Neural cell (in vitro differentiated cells): ENCODE measurements around the gene PTPRR. TPM values are rescaled to one million over a fixed set of nuclear protein-coding genes. Genes with fewer than 3 reads are reported as not detected.

ENCODE experiments used
- H2AFZ ChIP-seq: fragments of 200-600, 300-800 bp; sonication (generic), shearing (Covaris generic); 2 replicates; pipeline ENCODE4 v1.6.0; 2014; ENCODE audit warnings: low read depth, mild to moderate bottlenecking, antibody characterized with exemption, low read length, moderate library complexity
- H3F3A ChIP-seq: fragments of 200-600 bp; shearing (Covaris generic); 2 replicates; pipeline ENCODE4 v1.6.1; 2016; ENCODE audit warnings: mild to moderate bottlenecking, moderate library complexity, mixed read lengths, antibody characterized with exemption, low read length; ENCODE audit not compliant: insufficient read depth, poor library complexity, severe bottlenecking
- H3K27ac ChIP-seq: fragments of 200-600, 300-800 bp; sonication (generic), shearing (Covaris generic); 2 replicates; pipeline ENCODE4 v1.5.1; 2014; ENCODE audit warnings: mild to moderate bottlenecking, low read length, moderate library complexity
- H3K27me3 ChIP-seq: fragments of 300-800, 200-600 bp; sonication (generic), shearing (Covaris generic); 2 replicates; pipeline ENCODE4 v1.6.0; 2014; ENCODE audit warnings: mild to moderate bottlenecking, low read depth, low read length, moderate library complexity; ENCODE audit not compliant: insufficient read depth
- H3K36me3 ChIP-seq: fragments of 300-800, 200-600 bp; sonication (generic), shearing (Covaris generic); 2 replicates; pipeline ENCODE4 v1.5.1; 2014; ENCODE audit warnings: mild to moderate bottlenecking, antibody characterized with exemption, low read length, moderate library complexity; ENCODE audit not compliant: insufficient read depth
- H3K4me2 ChIP-seq: fragments of 300-800, 200-600 bp; sonication (generic), shearing (Covaris generic); 2 replicates; pipeline ENCODE4 v1.6.0; 2014; ENCODE audit warnings: mild to moderate bottlenecking, low read length
- H3K4me3 ChIP-seq: fragments of 300-800, 200-600 bp; sonication (generic), shearing (Covaris generic); 2 replicates; pipeline ENCODE4 v1.5.1; 2014; ENCODE audit warnings: mild to moderate bottlenecking, low read length, moderate library complexity
- H3K79me2 ChIP-seq: fragments of 200-600 bp; shearing (Covaris generic); replicated peaks from 2 replicates; pipeline ENCODE4 v1.6.0; 2014; ENCODE audit warnings: mild to moderate bottlenecking, low read length, moderate library complexity; ENCODE audit not compliant: insufficient read depth
- H3K9ac ChIP-seq: fragments of 300-800, 200-600 bp; sonication (generic), shearing (Covaris generic); 2 replicates; pipeline ENCODE4 v1.6.1; 2016; ENCODE audit warnings: mild to moderate bottlenecking, low read length, mixed read lengths
- H3K9me2 ChIP-seq: fragments of 200-600 bp; shearing (Covaris generic); 2 replicates; pipeline ENCODE4 v1.6.1; 2016; ENCODE audit warnings: mild to moderate bottlenecking, low read length, mixed read lengths; ENCODE audit not compliant: insufficient read depth
- H3K9me3 ChIP-seq: fragments of 200-600, 300-800 bp; sonication (generic), shearing (Covaris generic); 2 replicates; pipeline ENCODE4 v1.6.1; 2016; ENCODE audit warnings: mild to moderate bottlenecking, mixed run types, low read length, moderate library complexity, mixed read lengths
- H4K20me1 ChIP-seq: fragments of 200-600 bp; shearing (Covaris generic); 2 replicates; pipeline ENCODE4 v1.6.1; 2016; ENCODE audit warnings: mild to moderate bottlenecking, mixed run types; ENCODE audit not compliant: insufficient read depth
- EP300 ChIP-seq: fragments of 450-650 bp; conservative IDR thresholded peaks from 2 replicates; pipeline ENCODE4 v1.6.1; 2014; ENCODE audit warnings: antibody characterized with exemption, mild to moderate bottlenecking, moderate library complexity; ENCODE audit not compliant: poor library complexity, severe bottlenecking
- EZH2 ChIP-seq: fragments of 200-600, 300-800 bp; shearing (Covaris generic), sonication (generic); IDR thresholded peaks from 2 replicates; pipeline ENCODE4 v1.6.1; 2014; ENCODE audit warnings: antibody characterized with exemption, low read length, borderline replicate concordance, mild to moderate bottlenecking; ENCODE audit not compliant: insufficient read depth, poor library complexity, severe bottlenecking
- MXI1 ChIP-seq: fragments of 450-650 bp; conservative IDR thresholded peaks from 2 replicates; pipeline ENCODE4 v1.6.1; 2014; ENCODE audit warnings: antibody characterized with exemption, mild to moderate bottlenecking; ENCODE audit not compliant: poor library complexity, severe bottlenecking
- POLR2AphosphoS5 ChIP-seq: IDR thresholded peaks from 2 replicates; pipeline ENCODE4 v1.6.1; 2012
- RAD21 ChIP-seq: fragments of 450-650 bp; conservative IDR thresholded peaks from 2 replicates; pipeline ENCODE4 v1.6.1; 2014; ENCODE audit warnings: antibody characterized with exemption, mild to moderate bottlenecking, moderate library complexity
- REST ChIP-seq: IDR thresholded peaks from 2 replicates; pipeline ENCODE4 v1.6.1; 2012; ENCODE audit warnings: borderline replicate concordance
- SMC3 ChIP-seq: fragments of 450-650 bp; conservative IDR thresholded peaks from 2 replicates; pipeline ENCODE4 v1.6.1; 2014; ENCODE audit warnings: antibody characterized with exemption, mild to moderate bottlenecking, moderate library complexity; ENCODE audit not compliant: poor library complexity
- TAF1 ChIP-seq: IDR thresholded peaks from 2 replicates; pipeline ENCODE4 v1.6.1; 2012; ENCODE audit warnings: low read depth
- polyA minus RNA-seq: library from RNA; depleted of rRNA, polyadenylated mRNA; stranded (reverse); fragments of >200 nt; gene quantifications from 2 replicates; pipeline ENCODE4 v1.2.3, GENCODE V29; 2014
- polyA plus RNA-seq: library from polyadenylated mRNA; depleted of rRNA; stranded (reverse); fragments of >200 nt; gene quantifications from 2 replicates; pipeline ENCODE4 v1.2.3, GENCODE V29; 2014
- TF ChIP-seq, protein P1 (sequence below): fragments of 450-650 bp; IDR thresholded peaks from 2 replicates; pipeline ENCODE4 v1.5.1; 2014; ENCODE audit warnings: antibody characterized with exemption, mild to moderate bottlenecking, moderate library complexity; ENCODE audit not compliant: poor library complexity, severe bottlenecking

The PTPRR gene, protein sequence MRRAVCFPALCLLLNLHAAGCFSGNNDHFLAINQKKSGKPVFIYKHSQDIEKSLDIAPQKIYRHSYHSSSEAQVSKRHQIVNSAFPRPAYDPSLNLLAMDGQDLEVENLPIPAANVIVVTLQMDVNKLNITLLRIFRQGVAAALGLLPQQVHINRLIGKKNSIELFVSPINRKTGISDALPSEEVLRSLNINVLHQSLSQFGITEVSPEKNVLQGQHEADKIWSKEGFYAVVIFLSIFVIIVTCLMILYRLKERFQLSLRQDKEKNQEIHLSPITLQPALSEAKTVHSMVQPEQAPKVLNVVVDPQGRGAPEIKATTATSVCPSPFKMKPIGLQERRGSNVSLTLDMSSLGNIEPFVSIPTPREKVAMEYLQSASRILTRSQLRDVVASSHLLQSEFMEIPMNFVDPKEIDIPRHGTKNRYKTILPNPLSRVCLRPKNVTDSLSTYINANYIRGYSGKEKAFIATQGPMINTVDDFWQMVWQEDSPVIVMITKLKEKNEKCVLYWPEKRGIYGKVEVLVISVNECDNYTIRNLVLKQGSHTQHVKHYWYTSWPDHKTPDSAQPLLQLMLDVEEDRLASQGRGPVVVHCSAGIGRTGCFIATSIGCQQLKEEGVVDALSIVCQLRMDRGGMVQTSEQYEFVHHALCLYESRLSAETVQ
- polyA plus RNA-seq (2.2 and 3.6 TPM in 2 replicates), polyA minus RNA-seq (3.4 and 5.2 TPM in 2 replicates)

DNA sequence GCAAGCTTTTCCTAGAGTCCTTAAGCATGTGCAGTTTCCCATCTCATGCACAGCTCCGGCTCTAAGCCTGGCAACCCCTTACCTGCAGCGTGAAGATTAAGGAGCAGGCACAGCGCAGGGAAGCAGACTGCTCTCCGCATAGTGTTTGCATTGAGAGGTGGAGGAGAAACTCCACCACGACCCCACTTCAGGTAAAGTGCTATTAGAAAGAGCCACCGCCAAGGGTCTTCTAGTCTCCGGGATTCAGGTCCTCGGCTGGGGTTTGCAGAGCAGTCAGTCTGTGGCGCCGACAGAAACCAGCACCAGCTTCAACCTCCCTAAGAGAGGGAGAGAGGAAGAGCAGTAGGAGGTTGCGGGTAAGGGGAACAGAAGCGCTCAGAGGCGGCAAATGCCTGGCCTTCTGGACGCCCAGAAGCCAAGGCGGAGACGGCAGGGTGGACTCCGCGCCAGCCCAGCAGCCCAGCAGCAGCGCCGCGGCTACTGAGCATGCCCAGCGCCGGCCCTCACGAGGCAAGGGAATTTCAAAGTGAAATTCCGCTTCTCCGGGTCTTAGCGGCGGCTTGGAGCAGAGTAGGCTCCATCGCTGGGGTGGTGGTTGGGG lies at the start of gene PTPRR:
Gene PTPRR, minus strand, starts transcription at position 488 of the 601 bp plus-strand sequence. Its CDS starts 348 bp downstream, at position 140.
- Histone ChIP-seq H3K79me2 (no peaks in the 10 kb centered on the region), H4K20me1 (no peaks in the 10 kb centered on the region), H3K4me2 (peak within 1 kb of the TSS; percentile 72), H2AFZ (peak within 1 kb of the TSS; percentile 48), H3F3A (no peaks in the 10 kb centered on the region), H3K9me2 (no peaks in the 10 kb centered on the region), H3K4me3 (peak within 1 kb of the TSS; percentile 74), H3K27me3 (peaks cover 9% of the 10 kb centered on the region), H3K36me3 (no peaks in the 10 kb centered on the region), H3K9ac (peak within 1 kb of the TSS; percentile 64), H3K27ac (peak within 1 kb of the TSS; percentile 36), H3K9me3 (no peaks in the 10 kb centered on the region)
- TF ChIP-seq MXI1: peak; percentile 54
- peak; percentile 16 for TF ChIP-seq REST
- TF ChIP-seq EP300: no peak
- TF ChIP-seq EZH2: no peak
- peak; percentile 39 for TF ChIP-seq RAD21

- Histone ChIP-seq H3K4me3 (no peak overlapping the region), H3F3A (no peaks in the 10 kb centered on the region), H3K4me2 (no peak overlapping the region), H3K9me2 (no peaks in the 10 kb centered on the region), H3K27ac (no peak overlapping the region), H3K27me3 (no peaks in the 10 kb centered on the region), H3K79me2 (no peaks in the 10 kb centered on the region), H4K20me1 (no peaks in the 10 kb centered on the region), H2AFZ (no peak overlapping the region), H3K36me3 (no peaks in the 10 kb centered on the region), H3K9me3 (peaks cover 2% of the 10 kb centered on the region), H3K9ac (no peak overlapping the region)
- TF ChIP-seq SMC3 (no peak), EZH2 (no peak), REST (no peak), MXI1 (no peak), RAD21 (no peak), POLR2AphosphoS5 (no peak), TAF1 (no peak), EP300 (no peak)
- TF ChIP-seq, protein P1, sequence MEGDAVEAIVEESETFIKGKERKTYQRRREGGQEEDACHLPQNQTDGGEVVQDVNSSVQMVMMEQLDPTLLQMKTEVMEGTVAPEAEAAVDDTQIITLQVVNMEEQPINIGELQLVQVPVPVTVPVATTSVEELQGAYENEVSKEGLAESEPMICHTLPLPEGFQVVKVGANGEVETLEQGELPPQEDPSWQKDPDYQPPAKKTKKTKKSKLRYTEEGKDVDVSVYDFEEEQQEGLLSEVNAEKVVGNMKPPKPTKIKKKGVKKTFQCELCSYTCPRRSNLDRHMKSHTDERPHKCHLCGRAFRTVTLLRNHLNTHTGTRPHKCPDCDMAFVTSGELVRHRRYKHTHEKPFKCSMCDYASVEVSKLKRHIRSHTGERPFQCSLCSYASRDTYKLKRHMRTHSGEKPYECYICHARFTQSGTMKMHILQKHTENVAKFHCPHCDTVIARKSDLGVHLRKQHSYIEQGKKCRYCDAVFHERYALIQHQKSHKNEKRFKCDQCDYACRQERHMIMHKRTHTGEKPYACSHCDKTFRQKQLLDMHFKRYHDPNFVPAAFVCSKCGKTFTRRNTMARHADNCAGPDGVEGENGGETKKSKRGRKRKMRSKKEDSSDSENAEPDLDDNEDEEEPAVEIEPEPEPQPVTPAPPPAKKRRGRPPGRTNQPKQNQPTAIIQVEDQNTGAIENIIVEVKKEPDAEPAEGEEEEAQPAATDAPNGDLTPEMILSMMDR: no peak
Observed at GRCh38 chr12:70966996-70967790, 46.7 kb upstream of the PTPRR start.
